PC-9 (cell line): ENCODE data around the gene DOCK11. TPM values are rescaled to one million over a fixed set of nuclear protein-coding genes. Genes with fewer than 3 reads are reported as not detected.

Experiments
- BruUV-seq: library from RNA; stranded (reverse); fragments of 400-500 nt; replicated peaks from 2 replicates; lab custom pipeline; 2021; lab: Mats Ljungman, UMichigan
- CTCF ChIA-PET: fragments of 300-600 bp; sonication (Branson Sonifier 250); formaldehyde crosslinking; loops from one replicate; lab custom pipeline; 2022; ENCODE audit warnings: antibody characterized with exemption; lab: Charles Lee
- POLR2A ChIA-PET: fragments of 300-600 bp; sonication (Branson Sonifier 250); formaldehyde crosslinking; loops from one replicate; lab custom pipeline; 2022; ENCODE audit warnings: antibody characterized with exemption; ENCODE audit not compliant: unreplicated experiment; lab: Charles Lee
- DNase-seq, 2 experiments: peaks; one replicate each; pipeline versions ENCODE4 v3.0.0 to v3.0.0-alpha.2; 2015 to 2022; ENCODE audit warnings: mixed read lengths in 1 of 2
- H2AFZ ChIP-seq: fragments of 200-600 bp; sonication (generic); 2 replicates; pipeline ENCODE4 v1.8.1; 2017; ENCODE audit warnings: antibody characterized with exemption
- H3F3A ChIP-seq: fragments of 200-600 bp; sonication (generic); 2 replicates; pipeline ENCODE4 v1.8.1; 2017; ENCODE audit warnings: antibody characterized with exemption, mild to moderate bottlenecking, low read depth; ENCODE audit not compliant: insufficient read depth
- H3K27ac ChIP-seq: fragments of 200-600 bp; sonication (generic); 2 replicates; pipeline ENCODE4 v1.6.1; 2016; ENCODE audit warnings: mixed run types
- H3K27me3 ChIP-seq: fragments of 200-600 bp; sonication (generic); 2 replicates; pipeline ENCODE4 v1.6.1; 2016; ENCODE audit warnings: low read depth, mixed run types; ENCODE audit not compliant: insufficient read depth
- H3K36me3 ChIP-seq: fragments of 200-600 bp; sonication (generic); 2 replicates; pipeline ENCODE4 v1.6.1; 2016; ENCODE audit warnings: low read depth, mixed run types
- H3K4me1 ChIP-seq: fragments of 200-600 bp; sonication (generic); replicated peaks from 2 replicates; pipeline ENCODE4 v1.6.1; 2016; ENCODE audit warnings: mixed run types; ENCODE audit not compliant: insufficient read depth
- H3K4me2 ChIP-seq: fragments of 200-600 bp; sonication (generic); 2 replicates; pipeline ENCODE4 v1.6.1; 2017; ENCODE audit warnings: mixed run types
- H3K4me3 ChIP-seq: fragments of 200-600 bp; sonication (generic); 2 replicates; pipeline ENCODE4 v1.6.1; 2016; ENCODE audit warnings: mixed run types
- H3K79me2 ChIP-seq: fragments of 200-600 bp; sonication (generic); 2 replicates; pipeline ENCODE4 v1.6.1; 2017; ENCODE audit warnings: low read depth, mixed run types
- H3K9me2 ChIP-seq: fragments of 200-600 bp; sonication (generic); 2 replicates; pipeline ENCODE4 v1.8.1; 2017; ENCODE audit warnings: mild to moderate bottlenecking; ENCODE audit not compliant: insufficient read depth
- H3K9me3 ChIP-seq: fragments of 200-600 bp; sonication (generic); 2 replicates; pipeline ENCODE4 v1.8.1; 2016; ENCODE audit warnings: low read depth; ENCODE audit not compliant: insufficient read depth
- H4K20me1 ChIP-seq: fragments of 200-600 bp; sonication (generic); 2 replicates; pipeline ENCODE4 v1.8.1; 2017; ENCODE audit not compliant: insufficient read depth
- EZH2 ChIP-seq: fragments of 200-600 bp; sonication (generic); IDR thresholded peaks from 2 replicates; pipeline ENCODE4 v1.8.0; 2017; ENCODE audit warnings: antibody characterized with exemption, low read depth
- intact Hi-C: fragments of 100-400 bp; cut with micrococcal nuclease; formaldehyde crosslinking; loops from one replicate; pipeline ENCODE4 v1.10.0; 2022; ENCODE audit not compliant: unreplicated experiment
- total RNA-seq: library from RNA; stranded (reverse); gene quantifications from 2 replicates; pipeline ENCODE4 v1.2.3, GENCODE V29; 2021
- TF ChIP-seq, protein P1 (sequence below): fragments of 200-600 bp; sonication (generic); conservative IDR thresholded peaks from 2 replicates; pipeline ENCODE4 v1.6.1; 2017; ENCODE audit warnings: mixed run types, antibody characterized with exemption, mild to moderate bottlenecking, moderate library complexity

DOCK11 gene
- total RNA-seq, 1 experiment from 2014 or later: 9.0 TPM

GRCh38 chrX:118632862-118633261 is 137.2 kb downstream of the DOCK11 start:
- Histone ChIP-seq H4K20me1 (no peaks in the 10 kb centered on the region), H3K9me3 (no peaks in the 10 kb centered on the region), H3K27ac (no peak overlapping the region), H3K27me3 (no peaks in the 10 kb centered on the region), H3K4me2 (no peak overlapping the region), H3K79me2 (no peaks in the 10 kb centered on the region), H3K4me3 (no peak overlapping the region), H2AFZ (no peak overlapping the region), H3K9me2 (no peaks in the 10 kb centered on the region; the same call in 1 of the 2 replicates), H3K36me3 (no peaks in the 10 kb centered on the region), H3F3A (no peaks in the 10 kb centered on the region), H3K4me1 (no peaks in the 10 kb centered on the region)
- TF ChIP-seq EZH2: no peak
- TF ChIP-seq, protein P1, sequence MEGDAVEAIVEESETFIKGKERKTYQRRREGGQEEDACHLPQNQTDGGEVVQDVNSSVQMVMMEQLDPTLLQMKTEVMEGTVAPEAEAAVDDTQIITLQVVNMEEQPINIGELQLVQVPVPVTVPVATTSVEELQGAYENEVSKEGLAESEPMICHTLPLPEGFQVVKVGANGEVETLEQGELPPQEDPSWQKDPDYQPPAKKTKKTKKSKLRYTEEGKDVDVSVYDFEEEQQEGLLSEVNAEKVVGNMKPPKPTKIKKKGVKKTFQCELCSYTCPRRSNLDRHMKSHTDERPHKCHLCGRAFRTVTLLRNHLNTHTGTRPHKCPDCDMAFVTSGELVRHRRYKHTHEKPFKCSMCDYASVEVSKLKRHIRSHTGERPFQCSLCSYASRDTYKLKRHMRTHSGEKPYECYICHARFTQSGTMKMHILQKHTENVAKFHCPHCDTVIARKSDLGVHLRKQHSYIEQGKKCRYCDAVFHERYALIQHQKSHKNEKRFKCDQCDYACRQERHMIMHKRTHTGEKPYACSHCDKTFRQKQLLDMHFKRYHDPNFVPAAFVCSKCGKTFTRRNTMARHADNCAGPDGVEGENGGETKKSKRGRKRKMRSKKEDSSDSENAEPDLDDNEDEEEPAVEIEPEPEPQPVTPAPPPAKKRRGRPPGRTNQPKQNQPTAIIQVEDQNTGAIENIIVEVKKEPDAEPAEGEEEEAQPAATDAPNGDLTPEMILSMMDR: no peak
- BruUV-seq: no TSS peak
- intact Hi-C loops: no loop called here
- CTCF ChIA-PET: no interaction called here
- POLR2A ChIA-PET: no interaction called here
- DNase-seq: no peak

DNA sequence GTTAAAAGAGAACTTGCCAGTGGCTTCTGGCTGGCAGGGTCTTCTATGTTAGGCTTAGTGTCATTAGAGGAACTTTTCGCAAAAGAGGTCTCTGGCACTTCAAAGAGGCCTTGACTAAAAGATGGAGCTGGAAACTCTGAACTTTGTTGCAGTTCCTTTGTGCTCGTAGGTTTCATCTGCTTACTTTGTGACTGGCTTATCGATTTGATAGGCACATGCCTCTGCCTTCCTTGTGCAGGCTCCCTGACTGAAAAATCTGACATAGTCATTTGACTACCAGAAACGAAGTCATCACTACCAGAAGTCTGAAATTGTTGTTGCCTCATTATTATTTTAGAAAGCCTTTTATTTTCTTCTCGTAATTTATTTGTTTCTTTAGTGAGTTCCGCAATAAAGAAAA is 137.9 kb downstream of the DOCK11 start:
- H3K4me2 ChIP-seq: no peak overlapping the region
- no peak overlapping the region for H3K4me3 ChIP-seq
- H3K36me3 ChIP-seq: no peaks in the 10 kb centered on the region
- H3K9me2 ChIP-seq: no peaks in the 10 kb centered on the region; the same call in 1 of the 2 replicates
- CTCF ChIA-PET: no interaction called here
- H3F3A ChIP-seq: no peaks in the 10 kb centered on the region
- H3K79me2 ChIP-seq: no peaks in the 10 kb centered on the region
- no peaks in the 10 kb centered on the region for H3K4me1 ChIP-seq
- no peak for DNase-seq
- no peaks in the 10 kb centered on the region for H3K27me3 ChIP-seq
- POLR2A ChIA-PET: no interaction called here
- no peak overlapping the region for H2AFZ ChIP-seq
- BruUV-seq: no TSS peak
- intact Hi-C loops: no loop called here
- no peaks in the 10 kb centered on the region for H4K20me1 ChIP-seq
- TF ChIP-seq EZH2: no peak
- TF ChIP-seq, protein P1: no peak
- H3K27ac ChIP-seq: no peak overlapping the region
- H3K9me3 ChIP-seq: no peaks in the 10 kb centered on the region

DNA sequence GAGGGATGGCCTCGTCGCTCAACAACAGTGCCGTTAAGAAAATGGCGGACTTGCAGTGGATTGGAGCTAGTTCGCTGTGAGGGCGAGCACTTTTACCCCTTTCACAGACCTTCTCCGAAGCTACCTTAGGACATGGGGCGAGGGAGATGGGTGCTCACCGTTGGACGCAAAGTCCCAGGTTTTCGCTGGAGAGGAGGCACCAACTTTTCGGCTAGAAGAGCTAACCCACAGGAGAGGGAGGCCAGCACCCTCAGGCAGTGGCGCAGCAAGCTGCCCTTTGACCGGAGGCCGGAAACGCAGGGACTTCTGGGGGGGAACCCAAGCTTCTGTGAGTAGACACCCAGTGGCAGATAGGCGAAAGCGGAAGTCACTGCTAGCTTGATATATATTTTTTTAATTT is 138.7 kb downstream of the DOCK11 start:
- Histone ChIP-seq H2AFZ (no peak overlapping the region), H3K27ac (no peak overlapping the region), H3K36me3 (no peaks in the 10 kb centered on the region), H3K9me3 (no peaks in the 10 kb centered on the region), H4K20me1 (no peaks in the 10 kb centered on the region), H3F3A (no peaks in the 10 kb centered on the region), H3K4me3 (no peak overlapping the region), H3K27me3 (no peaks in the 10 kb centered on the region), H3K79me2 (no peaks in the 10 kb centered on the region), H3K9me2 (no peaks in the 10 kb centered on the region; the same call in 1 of the 2 replicates), H3K4me1 (no peaks in the 10 kb centered on the region), H3K4me2 (no peak overlapping the region)
- POLR2A ChIA-PET: no interaction called here
- BruUV-seq: no TSS peak
- TF ChIP-seq EZH2: no peak
- TF ChIP-seq, protein P1: no peak
- DNase-seq: no peak
- intact Hi-C loops: no loop called here
- CTCF ChIA-PET: interaction anchor here (0.6 kb wide), 1 partner anchor 432 kb away, joined by 8 read pairs; no protein-coding TSS in a partner anchor
